Measurements from ENCODE around the gene CCDC88C.

The CCDC88C gene

GRCh38 chr14:91327661-91328312 lies 89.8 kb downstream of the CCDC88C start:
- no peak for DNase-seq (ENCODE audit: low read depth, low spot score)

GRCh38 chr14:91327250-91327595 lies 90.4 kb downstream of the CCDC88C start:
- DNase-seq (ENCODE audit: low read depth, low spot score): no peak

GRCh38 chr14:91326514-91327249 lies 90.9 kb downstream of the CCDC88C start:
- no peak for DNase-seq (ENCODE audit: low read depth, low spot score)

GRCh38 chr14:91324606-91325575 lies 92.7 kb downstream of the CCDC88C start:
- no peak for DNase-seq (ENCODE audit: low read depth, low spot score)

GRCh38 chr14:91323671-91324605 lies 93.7 kb downstream of the CCDC88C start:
- peak; percentile 79 for DNase-seq (ENCODE audit: low read depth, low spot score)

- DNase-seq (ENCODE audit: low read depth, low spot score): no peak
These were observed 94.6 kb downstream of the CCDC88C start for GRCh38 chr14:91323031-91323430.

GRCh38 chr14:91322623-91323022 lies 95.0 kb downstream of the CCDC88C start:
- DNase-seq (ENCODE audit: low read depth, low spot score): no peak

- DNase-seq (ENCODE audit: low read depth, low spot score): no peak
These were observed 96.5 kb downstream of the CCDC88C start for GRCh38 chr14:91321131-91321530.

- no peak for DNase-seq (ENCODE audit: low read depth, low spot score)
These were observed 97.4 kb downstream of the CCDC88C start for GRCh38 chr14:91320266-91320665.

GRCh38 chr14:91318911-91319310 lies 98.7 kb downstream of the CCDC88C start:
- DNase-seq (ENCODE audit: low read depth, low spot score): no peak

GRCh38 chr14:91317381-91318308 lies 100.0 kb downstream of the CCDC88C start:
- peak; percentile 16 for DNase-seq (ENCODE audit: low read depth, low spot score)

GRCh38 chr14:91316761-91317160 lies 100.9 kb downstream of the CCDC88C start:
- DNase-seq (ENCODE audit: low read depth, low spot score): no peak

- DNase-seq (ENCODE audit: low read depth, low spot score): no peak
These were observed 101.8 kb downstream of the CCDC88C start for GRCh38 chr14:91315844-91316267.

- no peak for DNase-seq (ENCODE audit: low read depth, low spot score)
These were observed 103.8 kb downstream of the CCDC88C start for GRCh38 chr14:91313852-91314251.

- no peak for DNase-seq (ENCODE audit: low read depth, low spot score)
These were observed 104.3 kb downstream of the CCDC88C start for GRCh38 chr14:91313154-91313850.

- DNase-seq (ENCODE audit: low read depth, low spot score): no peak
These were observed 106.3 kb downstream of the CCDC88C start for GRCh38 chr14:91311284-91311662.

- DNase-seq (ENCODE audit: low read depth, low spot score): no peak
These were observed 106.9 kb downstream of the CCDC88C start for GRCh38 chr14:91310606-91311283.

GRCh38 chr14:91309756-91310280 lies 107.8 kb downstream of the CCDC88C start:
- DNase-seq (ENCODE audit: low read depth, low spot score): no peak

GRCh38 chr14:91308337-91308736 lies 109.3 kb downstream of the CCDC88C start:
- DNase-seq (ENCODE audit: low read depth, low spot score): no peak

All from astrocyte of the hippocampus (primary cell).